Muscle layer of duodenum (tissue), 2 donors: ENCODE measurements around the gene RASGRP2.
A peak's percentile ranks its signal among the peaks of the same experiment; 100 is the strongest.

Source experiments
- H3K27ac ChIP-seq: one replicate; pipeline ENCODE4 v1.7.0; 2013; ENCODE audit warnings: mild to moderate bottlenecking, low read length
- H3K27me3 ChIP-seq: one replicate; pipeline ENCODE4 v1.7.0; 2013; ENCODE audit warnings: low read depth, mild to moderate bottlenecking, control low read depth, low read length
- H3K36me3 ChIP-seq, 2 donors: one replicate each; pipeline ENCODE4 v1.7.0; 2013; ENCODE audit warnings: low read length in 2 of 2, control low read depth in 1 of 2, mild to moderate bottlenecking in 1 of 2; ENCODE audit not compliant: insufficient read depth in 2 of 2, control insufficient read depth in 1 of 2
- H3K4me1 ChIP-seq, 2 donors: one replicate each; pipeline ENCODE4 v1.7.0; 2013; ENCODE audit warnings: low read length in 2 of 2, mild to moderate bottlenecking in 2 of 2, control low read depth in 1 of 2, moderate library complexity in 1 of 2; ENCODE audit not compliant: insufficient read depth in 2 of 2, control insufficient read depth in 1 of 2
- H3K4me3 ChIP-seq, 2 donors: one replicate each; pipeline ENCODE4 v1.7.0; 2013; ENCODE audit warnings: low read length in 2 of 2, low read depth in 1 of 2, mild to moderate bottlenecking in 1 of 2
- H3K9me3 ChIP-seq, 2 donors: one replicate each; pipeline ENCODE4 v1.7.0; 2013; ENCODE audit warnings: low read length in 2 of 2, control low read depth in 1 of 2, mild to moderate bottlenecking in 1 of 2; ENCODE audit not compliant: control insufficient read depth in 1 of 2
- donor health status: healthy.

RASGRP2 gene

DNA sequence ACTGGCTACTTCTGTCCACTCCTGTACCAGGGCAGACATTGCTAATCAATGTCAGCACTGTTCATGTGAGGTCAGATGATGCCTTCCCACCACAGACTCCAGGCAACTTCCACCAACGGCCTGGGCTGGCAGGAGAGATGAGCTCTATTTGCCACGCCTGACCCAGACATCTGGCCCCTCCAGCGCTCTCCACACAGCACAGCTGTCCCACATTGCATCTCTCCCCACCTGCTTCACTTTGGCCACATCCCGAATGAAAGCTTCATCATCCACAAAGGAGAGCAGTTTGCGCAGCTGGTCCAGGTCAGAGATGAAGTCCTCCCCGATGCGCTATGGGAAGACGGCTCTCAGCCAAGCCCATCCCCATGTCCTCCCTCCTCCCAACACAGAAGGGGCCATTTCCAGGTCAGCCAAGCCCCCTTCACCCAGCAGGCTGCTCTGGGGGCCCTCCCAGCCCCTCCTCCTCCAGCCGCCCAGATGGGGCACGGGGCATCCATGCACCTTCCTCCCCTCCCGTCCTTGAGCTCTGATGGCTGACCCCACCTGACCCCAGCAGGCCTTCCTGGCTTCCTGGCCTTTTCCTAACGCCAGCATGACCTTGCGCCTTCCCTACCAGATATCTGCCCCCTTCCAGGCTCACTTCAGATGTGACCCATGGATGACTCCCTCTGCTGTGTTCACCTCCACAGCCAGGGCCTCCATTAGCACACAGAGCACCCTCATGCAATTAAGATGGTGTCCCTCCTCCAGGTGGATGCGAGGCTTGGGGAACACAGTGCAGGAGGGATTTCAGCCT, 8.4 kb upstream of the RASGRP2 start:
- H3K36me3 ChIP-seq: peaks cover 0 to 27% of the 10 kb centered on the region in 2 donors

GRCh38 chr11:64751580-64751979, 7.6 kb upstream of the RASGRP2 start:
- Histone ChIP-seq H3K36me3 (peaks cover 0 to 27% of the 10 kb centered on the region in 2 donors), H3K4me1 (peaks cover 0 to 6% of the 10 kb centered on the region in 2 donors)

More for the DNA sequence above, 8.4 kb upstream of the RASGRP2 start:
- Histone ChIP-seq H3K4me1 (peaks cover 0 to 6% of the 10 kb centered on the region in 2 donors), H3K27ac (no peak overlapping the region), H3K9me3 (no peaks in the 10 kb centered on the region), H3K27me3 (no peaks in the 10 kb centered on the region), H3K4me3 (no peak overlapping the region)

DNA sequence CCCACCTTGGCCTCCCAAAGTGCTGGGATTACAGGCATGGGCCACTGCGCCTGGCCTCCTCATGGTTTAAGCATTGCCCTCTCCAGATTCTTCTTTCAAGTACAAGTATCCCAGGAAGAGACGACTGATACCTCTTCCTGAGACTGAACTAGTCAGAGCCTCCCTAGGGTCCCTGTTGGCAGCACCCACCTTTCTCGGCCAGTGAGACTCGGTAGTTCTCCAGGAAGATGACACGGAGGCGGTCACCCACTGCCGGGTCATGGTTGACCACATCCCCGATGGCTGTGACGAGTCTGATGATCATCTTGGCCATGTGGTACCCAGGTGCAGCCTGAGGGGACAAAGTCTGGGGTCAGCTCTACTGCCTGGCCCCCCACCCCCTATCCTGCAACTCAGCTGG, 7.2 kb upstream of the RASGRP2 start:
- no peaks in the 10 kb centered on the region for H3K9me3 ChIP-seq
- H3K36me3 ChIP-seq: peaks cover 0 to 27% of the 10 kb centered on the region in 2 donors
- no peak overlapping the region for H3K4me3 ChIP-seq
- no peak overlapping the region for H3K27ac ChIP-seq
- H3K4me1 ChIP-seq: peaks cover 0 to 6% of the 10 kb centered on the region in 2 donors
- no peaks in the 10 kb centered on the region for H3K27me3 ChIP-seq

More at GRCh38 chr11:64751580-64751979, 7.6 kb upstream of the RASGRP2 start:
- H3K9me3 ChIP-seq: no peaks in the 10 kb centered on the region
- H3K27me3 ChIP-seq: no peaks in the 10 kb centered on the region
- H3K4me3 ChIP-seq: no peak overlapping the region
- H3K27ac ChIP-seq: no peak overlapping the region

DNA sequence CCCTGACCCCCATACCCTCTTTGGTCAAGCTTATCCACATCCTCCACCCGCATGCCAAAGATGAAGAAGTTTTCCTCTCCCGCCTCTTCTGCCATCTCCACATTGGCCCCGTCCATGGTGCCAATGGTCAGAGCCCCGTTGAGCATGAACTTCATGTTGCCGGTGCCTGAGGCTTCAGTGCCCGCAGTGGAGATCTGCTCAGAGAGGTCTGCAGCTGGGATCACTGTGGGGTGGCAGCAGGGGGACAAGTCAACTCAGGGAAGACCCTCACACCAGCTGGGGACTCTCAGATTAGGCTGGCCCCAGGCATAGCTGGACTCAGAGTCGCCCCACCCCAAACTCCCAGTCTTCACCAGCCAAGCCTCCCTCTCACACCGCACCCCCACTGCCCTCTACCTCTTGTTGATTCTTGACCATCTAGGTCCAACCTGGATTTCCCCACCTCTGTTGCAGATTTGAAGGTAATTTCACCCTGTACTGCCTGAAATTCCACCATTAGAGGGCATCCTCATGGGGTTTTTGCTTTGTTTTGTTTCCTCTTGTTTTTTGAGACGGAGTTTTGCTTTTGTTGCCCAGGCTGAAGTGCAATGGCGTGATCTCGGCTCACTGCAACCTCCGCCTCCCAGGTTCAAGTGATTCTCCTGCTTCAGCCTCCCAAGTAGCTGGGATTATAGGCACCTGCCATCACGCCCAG, 6.6 kb upstream of the RASGRP2 start:
- H3K9me3 ChIP-seq: no peaks in the 10 kb centered on the region
- H3K36me3 ChIP-seq: peaks cover 0 to 27% of the 10 kb centered on the region in 2 donors
- H3K4me3 ChIP-seq: no peak overlapping the region
- H3K4me1 ChIP-seq: peaks cover 0 to 6% of the 10 kb centered on the region in 2 donors
- no peaks in the 10 kb centered on the region for H3K27me3 ChIP-seq
- no peak overlapping the region for H3K27ac ChIP-seq

DNA sequence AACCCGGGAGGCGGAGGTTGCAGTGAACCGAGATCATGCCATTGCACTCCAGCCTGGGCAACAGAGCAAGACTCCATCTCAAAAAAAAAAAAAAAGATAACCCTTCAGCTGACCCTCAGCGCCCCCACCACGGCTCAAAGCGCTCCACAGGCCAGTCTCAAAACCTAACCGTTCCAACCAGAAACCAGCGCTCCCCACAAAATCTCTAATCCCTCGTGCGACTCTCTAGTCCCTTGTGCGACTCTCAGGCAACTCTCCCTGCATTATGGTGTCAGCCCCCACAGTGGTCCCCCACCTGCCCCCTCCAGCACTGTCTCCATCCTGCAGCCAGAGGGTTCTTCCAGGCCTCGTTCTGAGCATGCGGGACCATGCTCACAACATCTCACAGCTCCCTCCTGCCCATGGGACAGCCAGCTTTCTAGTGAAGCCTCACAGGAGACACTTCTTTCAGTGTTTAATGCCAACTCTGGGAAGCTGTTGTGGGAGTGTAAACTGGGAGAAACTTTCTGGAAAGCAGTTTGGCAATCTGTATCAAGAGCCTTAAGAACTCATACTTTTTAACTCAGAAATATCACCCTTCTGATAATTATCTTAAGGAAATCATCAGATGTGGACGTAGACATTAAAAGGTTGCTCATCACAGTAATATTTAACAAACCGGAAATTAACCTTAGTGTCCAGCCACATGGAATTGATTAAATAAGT, 4.2 kb upstream of the RASGRP2 start:
- Histone ChIP-seq H3K36me3 (peaks cover 0 to 18% of the 10 kb centered on the region in 2 donors), H3K27me3 (peaks cover 5% of the 10 kb centered on the region), H3K27ac (peak overlapping the region; percentile 35)

GRCh38 chr11:64746486-64746885, 2.5 kb upstream of the RASGRP2 start:
- peak overlapping the region in 1 of 2 donors; percentile 71 for H3K4me3 ChIP-seq
- peaks cover 5% of the 10 kb centered on the region for H3K27me3 ChIP-seq
- peak overlapping the region; percentile 63 for H3K27ac ChIP-seq
- peaks cover 5 to 27% of the 10 kb centered on the region in 2 donors for H3K4me1 ChIP-seq
- H3K9me3 ChIP-seq: no peaks in the 10 kb centered on the region
- H3K36me3 ChIP-seq: peaks cover 0 to 5% of the 10 kb centered on the region in 2 donors

More for the DNA sequence above, 4.2 kb upstream of the RASGRP2 start:
- H3K4me1 ChIP-seq: peaks cover 5 to 19% of the 10 kb centered on the region in 2 donors
- no peaks in the 10 kb centered on the region for H3K9me3 ChIP-seq
- H3K4me3 ChIP-seq: no peak overlapping the region

DNA sequence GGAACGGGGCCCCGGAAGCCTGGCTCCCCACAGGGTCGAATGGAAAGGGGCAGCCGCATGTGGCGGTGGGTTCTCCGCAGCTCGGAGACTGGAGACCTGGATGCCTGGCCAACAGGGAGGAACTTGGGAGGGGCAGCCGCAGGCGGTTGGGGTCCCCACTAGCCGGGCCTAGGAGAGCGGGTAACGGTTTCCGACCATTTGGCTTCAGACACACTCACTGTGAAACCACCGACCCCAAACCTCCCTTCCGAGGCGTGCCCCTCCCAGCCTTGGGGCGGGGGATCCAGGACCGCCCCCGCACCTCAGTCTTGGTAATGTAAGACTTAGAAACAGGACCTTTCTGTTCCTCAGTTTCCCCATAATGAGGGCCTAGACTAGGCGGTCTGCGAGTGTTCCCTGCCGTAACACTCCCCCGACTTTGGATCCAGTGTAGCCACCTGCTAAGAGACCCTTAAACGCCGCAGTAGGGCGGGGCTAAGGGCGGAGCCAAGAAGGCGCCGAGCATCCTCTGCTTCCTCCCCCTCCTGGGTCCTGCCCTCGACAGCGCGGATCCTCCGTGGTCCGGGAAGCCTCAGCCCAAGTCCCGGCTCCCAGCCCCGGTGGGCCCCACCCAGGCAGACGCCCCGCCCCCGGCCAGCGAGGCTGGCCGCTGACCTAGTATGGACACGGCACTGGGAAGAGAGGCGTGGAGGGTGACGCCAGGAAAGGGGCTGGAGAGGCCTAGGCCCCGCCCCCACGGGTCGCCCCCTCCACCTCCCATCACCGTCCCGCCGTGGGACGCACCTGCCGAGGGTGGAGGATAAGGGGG, 1.8 kb upstream of the RASGRP2 start:
- Histone ChIP-seq H3K4me3 (peak overlapping the region; percentile 57 to 71), H3K4me1 (peaks cover 5 to 27% of the 10 kb centered on the region in 2 donors), H3K9me3 (no peaks in the 10 kb centered on the region), H3K27ac (peak overlapping the region; percentile 80), H3K27me3 (peaks cover 10% of the 10 kb centered on the region), H3K36me3 (peaks cover 0 to 6% of the 10 kb centered on the region in 2 donors)

GRCh38 chr11:64745189-64745520, 1.2 kb upstream of the RASGRP2 start:
- peaks cover 10% of the 10 kb centered on the region for H3K27me3 ChIP-seq
- peaks cover 0 to 9% of the 10 kb centered on the region in 2 donors for H3K36me3 ChIP-seq
- peaks cover 5 to 27% of the 10 kb centered on the region in 2 donors for H3K4me1 ChIP-seq
- H3K4me3 ChIP-seq: peak overlapping the region; percentile 57 to 71
- H3K9me3 ChIP-seq: no peaks in the 10 kb centered on the region
- H3K27ac ChIP-seq: peak overlapping the region; percentile 80

- Histone ChIP-seq H3K4me1 (peaks cover 5 to 27% of the 10 kb centered on the region in 2 donors), H3K4me3 (peak overlapping the region in 1 of 2 donors; percentile 77), H3K36me3 (peaks cover 0 to 9% of the 10 kb centered on the region in 2 donors), H3K27ac (no peak overlapping the region), H3K9me3 (no peaks in the 10 kb centered on the region), H3K27me3 (peaks cover 10% of the 10 kb centered on the region)
Measured at GRCh38 chr11:64744544-64745188, 724 bp upstream of the RASGRP2 start.

DNA sequence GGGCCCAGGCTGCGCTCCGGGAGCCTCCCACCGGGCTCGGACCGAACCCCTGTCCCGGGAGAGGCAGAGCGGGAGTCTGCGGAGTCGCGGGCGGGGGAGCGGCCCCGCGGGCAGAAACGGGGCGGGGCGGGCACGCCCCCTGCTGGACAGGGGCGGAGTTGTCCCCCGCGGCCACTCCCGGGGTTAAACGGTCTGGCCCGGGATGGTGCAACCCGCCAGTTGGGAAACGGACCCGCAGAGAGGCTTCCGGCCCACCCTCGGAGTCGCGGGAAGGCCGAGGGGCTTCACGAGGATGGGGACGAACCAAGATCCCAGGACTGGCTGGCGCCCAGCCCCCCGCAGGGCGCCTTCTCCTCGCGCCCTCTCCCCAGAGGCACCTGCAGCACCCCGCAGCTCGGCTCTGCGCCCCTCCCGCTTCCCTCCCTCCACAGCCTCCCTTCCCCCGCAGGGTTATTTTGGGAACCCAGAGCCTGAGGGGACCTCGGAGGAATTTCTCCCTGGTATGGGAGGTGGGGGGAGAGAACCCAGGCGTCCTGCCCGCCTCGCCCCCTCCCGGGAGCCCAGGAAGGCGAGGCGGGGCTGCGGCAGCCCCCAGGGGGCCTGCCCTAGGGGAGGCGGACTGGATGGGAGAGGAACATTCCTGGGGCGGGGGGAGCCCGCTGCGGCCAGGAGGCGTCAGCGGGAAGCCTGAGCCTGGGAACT, 902 bp downstream of the RASGRP2 start:
- Histone ChIP-seq H3K4me3 (peak overlapping the region; percentile 62 to 77), H3K27ac (no peak overlapping the region), H3K9me3 (no peaks in the 10 kb centered on the region), H3K36me3 (peaks cover 0 to 9% of the 10 kb centered on the region in 2 donors), H3K27me3 (peaks cover 10% of the 10 kb centered on the region), H3K4me1 (peaks cover 5 to 27% of the 10 kb centered on the region in 2 donors)
